ENCODE data around the gene ZER1. TPM values are rescaled to one million over a fixed set of nuclear protein-coding genes. Genes with fewer than 3 reads are reported as not detected.

The ZER1 gene
- total RNA-seq, 2 donors from 2014 or later = 25.7 to 41.9 TPM

DNA sequence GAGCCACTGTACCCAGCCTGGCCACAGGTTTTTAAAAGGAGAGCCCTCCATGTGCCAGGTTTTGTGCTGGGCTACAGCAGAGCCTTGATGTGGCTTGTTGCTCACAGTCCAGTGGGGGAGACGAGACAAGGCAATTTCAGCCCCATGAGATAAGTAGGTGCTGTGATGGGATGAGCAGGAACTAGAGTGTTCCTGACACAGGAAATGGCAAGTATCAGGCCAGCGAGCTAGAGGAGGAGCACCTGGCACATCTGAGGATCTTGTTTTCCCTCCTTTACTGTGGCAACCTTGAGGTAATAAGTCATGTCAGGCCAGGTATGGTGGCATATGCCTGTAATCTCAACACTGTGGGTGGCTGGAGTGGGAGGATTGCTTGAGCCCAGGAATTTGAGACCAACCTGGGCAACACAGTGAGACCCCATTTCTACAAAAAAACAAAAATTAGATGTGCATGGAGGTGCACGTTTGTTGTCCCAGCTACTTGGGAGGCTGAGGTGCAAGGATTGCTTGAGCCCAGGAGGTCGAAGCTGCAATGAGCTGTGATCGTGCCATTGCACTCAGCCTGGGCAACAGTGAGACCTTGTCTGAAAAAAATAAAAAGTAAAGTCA lies 44.0 kb downstream of the ZER1 start:
- DNase-seq (no peak), ATAC-seq (no peak)
- H3K4me1 ChIP-seq = peaks cover 19% of the 10 kb centered on the region
- H3K9me3 ChIP-seq = no peaks in the 10 kb centered on the region
- no peaks in the 10 kb centered on the region for H3K36me3 ChIP-seq (replicated peaks in 1 of 2; ENCODE audit: insufficient read depth in 1 of 2, low read depth in 2 of 2)
- H3K4me3 ChIP-seq = no peak overlapping the region
- intact Hi-C loops (cut with DNase I) = no loop called here
- TF ChIP-seq POLR2A (IDR thresholded peaks at IDR 0.05) = no peak
- TF ChIP-seq, protein P1, sequence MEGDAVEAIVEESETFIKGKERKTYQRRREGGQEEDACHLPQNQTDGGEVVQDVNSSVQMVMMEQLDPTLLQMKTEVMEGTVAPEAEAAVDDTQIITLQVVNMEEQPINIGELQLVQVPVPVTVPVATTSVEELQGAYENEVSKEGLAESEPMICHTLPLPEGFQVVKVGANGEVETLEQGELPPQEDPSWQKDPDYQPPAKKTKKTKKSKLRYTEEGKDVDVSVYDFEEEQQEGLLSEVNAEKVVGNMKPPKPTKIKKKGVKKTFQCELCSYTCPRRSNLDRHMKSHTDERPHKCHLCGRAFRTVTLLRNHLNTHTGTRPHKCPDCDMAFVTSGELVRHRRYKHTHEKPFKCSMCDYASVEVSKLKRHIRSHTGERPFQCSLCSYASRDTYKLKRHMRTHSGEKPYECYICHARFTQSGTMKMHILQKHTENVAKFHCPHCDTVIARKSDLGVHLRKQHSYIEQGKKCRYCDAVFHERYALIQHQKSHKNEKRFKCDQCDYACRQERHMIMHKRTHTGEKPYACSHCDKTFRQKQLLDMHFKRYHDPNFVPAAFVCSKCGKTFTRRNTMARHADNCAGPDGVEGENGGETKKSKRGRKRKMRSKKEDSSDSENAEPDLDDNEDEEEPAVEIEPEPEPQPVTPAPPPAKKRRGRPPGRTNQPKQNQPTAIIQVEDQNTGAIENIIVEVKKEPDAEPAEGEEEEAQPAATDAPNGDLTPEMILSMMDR (IDR thresholded peaks at IDR 0.05) = no peak
- no peaks in the 10 kb centered on the region for H3K27me3 ChIP-seq
- H3K27ac ChIP-seq = no peak overlapping the region
- WGBS, 2 donors = 92% methylated on average over 5 of the region's 5 CpGs

DNA sequence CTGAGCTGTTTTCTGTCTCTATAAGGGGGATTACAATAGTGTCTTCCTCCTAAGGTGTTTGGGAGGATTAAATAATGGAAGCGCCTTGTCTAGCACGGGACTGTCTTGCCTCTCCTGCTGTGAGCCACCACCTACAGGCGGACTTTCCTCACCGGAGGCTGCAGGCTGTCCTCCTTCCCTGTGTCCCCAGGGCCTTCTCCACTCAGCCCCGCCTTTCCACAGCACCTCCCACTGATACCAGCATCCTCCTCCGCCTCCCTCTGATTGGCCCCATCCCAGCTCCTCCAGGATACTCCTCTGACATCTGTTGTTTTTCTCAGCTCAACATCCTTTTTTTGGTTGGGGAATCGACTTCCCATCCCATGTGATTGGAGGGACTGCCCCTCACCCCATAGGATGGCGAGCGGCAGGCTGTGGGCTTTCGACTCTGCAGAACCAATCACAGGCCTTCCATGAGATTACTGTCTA lies 46.9 kb downstream of the ZER1 start:
- DNase-seq (peak; percentile 55 to 74 (median 66)), ATAC-seq (no peak)
- H3K4me3 ChIP-seq = peak overlapping the region in 1 of 2 donors; percentile 92
- no peaks in the 10 kb centered on the region for H3K9me3 ChIP-seq
- no peaks in the 10 kb centered on the region for H3K36me3 ChIP-seq (replicated peaks in 1 of 2; ENCODE audit: insufficient read depth in 1 of 2, low read depth in 2 of 2)
- no peaks in the 10 kb centered on the region for H3K27me3 ChIP-seq
- peaks cover 20% of the 10 kb centered on the region for H3K4me1 ChIP-seq
- whole genome bisulfite sequencing, 2 donors = 20 to 21% methylated on average over 8 to 10 of the region's 10 CpGs
- peak in 2 of 3 donors; percentile 9 to 17 for TF ChIP-seq POLR2A (IDR thresholded peaks at IDR 0.05)
- TF ChIP-seq, protein P1 (IDR thresholded peaks at IDR 0.05) = peak in 1 of 7 experiments; percentile 13
- intact Hi-C loops (cut with DNase I) = no loop called here
- H3K27ac ChIP-seq = peak overlapping the region in 3 of 4 donors; percentile 12 to 86 (median 84)

DNA sequence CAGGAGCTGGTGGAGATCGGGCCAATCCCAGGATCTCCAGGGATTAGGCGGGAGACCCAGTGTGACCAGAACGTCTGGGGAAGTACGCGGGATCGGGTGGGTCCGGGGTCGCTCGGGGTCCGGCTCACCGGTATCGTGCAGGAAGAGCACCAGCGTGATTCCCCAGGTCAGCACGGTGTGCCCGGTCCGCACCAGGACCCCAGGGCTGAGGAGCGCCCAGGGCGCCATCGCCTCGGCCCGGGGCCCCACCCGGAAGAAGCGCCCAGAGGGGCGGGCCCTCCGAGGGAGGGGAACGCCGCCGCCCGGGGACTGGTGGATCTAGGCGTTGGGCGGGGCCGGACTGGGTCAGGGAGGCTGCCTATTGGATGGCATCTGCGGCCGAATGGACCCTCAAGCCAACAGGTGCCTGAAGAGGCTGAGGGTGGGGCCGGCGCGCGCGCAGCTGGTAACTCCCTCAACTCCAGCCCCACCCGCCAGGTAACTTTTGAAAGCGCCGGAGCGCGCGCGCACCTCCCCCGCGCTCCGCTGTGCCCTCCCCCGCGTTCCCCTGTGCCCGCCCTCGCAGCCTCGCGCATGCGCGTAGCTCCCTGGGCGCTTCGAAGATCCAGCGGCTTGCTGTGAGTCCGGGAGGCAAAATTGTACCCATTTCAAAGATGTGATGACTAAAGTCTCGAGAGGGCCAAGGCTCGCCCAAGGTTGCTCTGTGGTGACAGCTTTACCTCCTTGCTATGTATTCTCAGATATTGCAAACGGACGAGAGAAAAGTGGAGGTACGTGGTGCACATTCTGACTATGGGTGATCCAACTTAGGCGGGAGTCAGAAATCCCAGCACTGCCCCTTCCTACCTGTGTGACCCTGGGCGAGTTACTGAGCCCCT lies 47.6 kb downstream of the ZER1 start, which contains the start of gene ZDHHC12:
Gene ZDHHC12 (minus strand): TSS at position 262 of the 878 bp plus-strand sequence. CDS start 34 bp downstream, at position 228.
- WGBS, 2 donors = 1 to 7% methylated on average over 12 to 67 of the region's 68 CpGs
- intact Hi-C loops (cut with DNase I) = no loop called here

DNA sequence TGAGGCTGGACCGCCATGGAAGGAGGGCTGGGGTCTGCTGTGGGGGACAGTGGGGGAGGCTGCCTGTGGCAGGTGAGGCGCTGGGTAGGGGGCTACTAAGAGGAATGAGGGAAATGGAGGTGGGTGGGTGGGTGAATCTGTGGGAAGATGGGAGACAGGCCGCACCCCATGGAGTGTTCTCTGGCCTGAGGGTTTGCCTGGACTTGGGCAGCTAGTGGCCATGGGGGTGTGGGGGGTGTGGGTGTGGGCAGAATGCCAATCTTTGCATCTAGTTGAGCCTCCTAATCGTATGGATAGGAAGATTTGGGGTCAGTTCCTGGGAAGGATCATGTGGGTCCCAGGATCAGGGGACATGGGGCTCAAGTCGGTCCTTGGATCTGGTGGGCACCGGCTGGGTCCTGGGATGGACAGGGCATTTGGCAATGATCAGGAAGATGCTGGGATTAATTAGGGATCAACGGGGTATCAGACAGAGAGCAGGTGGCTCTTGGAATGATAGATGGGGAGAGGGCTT lies 48.3 kb downstream of the ZER1 start:
- H3K27me3 ChIP-seq = no peaks in the 10 kb centered on the region
- intact Hi-C loops (cut with DNase I) = no loop called here
- peak in 2 of 4 donors; percentile 14 to 35 for DNase-seq
- WGBS, 2 donors = 25 to 33% methylated on average over 7 of the region's 7 CpGs
- no peak for TF ChIP-seq POLR2A (IDR thresholded peaks at IDR 0.05)
- TF ChIP-seq, protein P1 (IDR thresholded peaks at IDR 0.05) = no peak
- ATAC-seq = no peak
- peak overlapping the region; percentile 47 to 86 (median 70) for H3K27ac ChIP-seq
- H3K36me3 ChIP-seq (replicated peaks in 1 of 2; ENCODE audit: insufficient read depth in 1 of 2, low read depth in 2 of 2) = no peaks in the 10 kb centered on the region
- peaks cover 20% of the 10 kb centered on the region for H3K4me1 ChIP-seq
- no peaks in the 10 kb centered on the region for H3K9me3 ChIP-seq
- H3K4me3 ChIP-seq = peak overlapping the region; percentile 33 to 92

More for the DNA sequence above, 47.6 kb downstream of the ZER1 start, which contains the start of gene ZDHHC12:
- Histone ChIP-seq H3K9me3 (no peaks in the 10 kb centered on the region), H3K27ac (peak within 1 kb of the TSS; percentile 47 to 86 (median 70)), H3K4me1 (peaks cover 20% of the 10 kb centered on the region), H3K27me3 (no peaks in the 10 kb centered on the region), H3K36me3 (replicated peaks in 1 of 2; ENCODE audit: insufficient read depth in 1 of 2, low read depth in 2 of 2) (no peaks in the 10 kb centered on the region), H3K4me3 (peak within 1 kb of the TSS; percentile 33 to 92)
- DNase-seq = peak; percentile 99 to 100 (median 100)
- ATAC-seq = peak; percentile 98
- TF ChIP-seq, protein P1 (IDR thresholded peaks at IDR 0.05) = no peak
- peak; percentile 68 to 92 (median 89) for TF ChIP-seq POLR2A (IDR thresholded peaks at IDR 0.05)

All from body of pancreas (tissue), 4 donors.